Measurements from ENCODE around the gene DECR2.
A peak's percentile ranks its signal among the peaks of the same experiment; 100 is the strongest.
"Not testable (repeated sequence)": the region's sequence is repeated elsewhere in the genome, so short reads cannot be mapped to it uniquely, and the experiment has no call there.

The DECR2 gene

GRCh38 chr16:379961-380761 lies 21.5 kb upstream of the DECR2 start:
- no peak for DNase-seq

- DNase-seq, result no peak
These were observed 21.0 kb upstream of the DECR2 start for GRCh38 chr16:380762-381011.

GRCh38 chr16:381012-381788 lies 20.5 kb upstream of the DECR2 start:
- peak; percentile 44 for DNase-seq

DNA sequence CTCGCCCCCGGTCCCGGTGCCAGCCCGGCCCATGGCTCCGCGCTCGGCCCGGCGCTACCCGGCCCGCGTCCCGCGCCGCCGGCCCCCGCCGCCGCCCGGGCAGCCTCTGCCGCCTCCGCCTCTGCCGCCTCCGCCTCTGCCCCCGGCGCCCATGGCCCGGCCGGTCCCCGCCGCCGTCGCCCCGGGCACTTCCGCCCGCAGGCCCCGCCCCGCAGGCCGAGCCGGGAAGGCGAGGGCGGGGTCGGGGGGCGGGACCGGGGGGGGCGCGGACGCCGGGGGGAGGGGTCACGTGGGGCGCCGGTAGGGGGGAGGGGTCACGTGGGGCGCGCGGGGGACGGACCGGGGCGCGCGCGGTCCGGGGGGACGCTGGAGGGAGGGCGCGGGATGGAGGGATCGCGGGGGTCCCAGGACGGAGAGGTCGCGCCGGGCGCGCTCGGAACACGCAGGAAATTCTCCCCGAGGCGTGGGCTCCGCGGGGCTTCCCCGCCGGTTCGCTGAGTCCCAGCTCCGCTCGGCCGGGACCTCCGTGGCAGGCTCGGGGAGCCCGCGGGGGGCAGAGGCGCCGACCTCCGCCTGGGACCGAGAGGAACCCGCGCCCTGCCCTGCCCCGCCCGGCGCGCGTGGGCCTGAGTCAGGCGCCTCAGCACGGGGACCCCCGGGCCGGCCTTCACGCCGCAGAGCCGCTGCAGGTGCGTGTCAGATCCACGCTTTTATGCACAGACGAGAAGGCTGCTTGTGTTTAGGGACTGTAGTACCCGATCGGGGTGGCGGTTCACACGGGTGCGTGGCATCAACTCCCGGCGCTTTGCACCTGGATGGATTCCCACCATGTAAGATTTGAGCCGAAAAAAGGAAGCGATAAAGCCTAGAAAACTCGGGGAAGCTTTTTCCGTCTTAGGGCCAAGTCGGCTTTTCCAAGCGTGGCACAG lies 19.6 kb upstream of the DECR2 start, which contains the start of gene PGAP6:
PGAP6 (minus strand) TSS at position 190 of the 929 bp plus-strand sequence; CDS start at position 33, 157 bp downstream.
- DNase-seq, result peak; percentile 64

GRCh38 chr16:383326-384051 lies 18.2 kb upstream of the DECR2 start:
- DNase-seq, result peak; percentile 44

GRCh38 chr16:386641-387156 lies 15.0 kb upstream of the DECR2 start:
- DNase-seq, result no peak

DNA sequence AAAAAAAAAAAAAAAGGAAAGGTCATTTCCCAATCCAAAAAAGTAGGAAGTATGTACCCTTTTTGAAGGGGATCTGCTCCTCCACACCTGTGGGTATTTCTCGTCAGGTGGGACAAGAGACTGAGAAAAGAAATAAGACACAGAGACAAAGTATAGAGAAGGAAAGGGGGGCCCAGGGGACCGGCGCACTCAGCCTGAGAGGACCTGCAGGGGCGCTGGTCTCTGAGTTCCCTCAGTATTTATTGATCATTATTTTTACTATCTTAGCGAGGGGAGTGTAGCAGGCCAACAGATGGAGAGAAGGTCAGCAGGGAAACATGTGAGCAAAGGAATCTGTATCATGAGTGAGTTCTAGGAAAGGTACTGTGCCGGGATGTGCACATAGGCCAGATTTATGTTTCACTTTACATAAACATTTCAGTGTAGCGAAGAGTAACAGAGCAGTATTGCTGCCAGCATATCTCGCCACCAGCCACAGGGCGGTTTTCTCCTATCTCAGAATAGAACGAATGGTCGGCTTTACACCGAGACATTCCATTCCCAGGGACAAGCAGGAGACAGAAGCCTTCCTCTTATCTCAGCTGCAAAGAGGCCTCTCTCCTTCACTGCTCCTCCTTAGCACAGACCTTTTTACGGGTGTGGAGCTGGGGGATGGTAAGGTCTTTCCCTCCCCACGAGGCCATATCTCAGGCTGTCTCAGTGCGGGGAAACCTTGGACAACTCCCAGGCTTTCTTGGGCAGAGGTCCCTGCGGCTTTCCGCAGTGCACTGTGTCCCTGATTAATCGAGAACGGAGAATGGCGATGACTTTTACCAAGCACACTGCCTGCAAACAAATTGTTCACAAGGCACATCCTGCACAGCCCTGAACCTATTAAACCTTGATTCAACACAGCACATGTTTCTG lies 13.7 kb upstream of the DECR2 start:
- not testable (repeated sequence) for DNase-seq

DNA sequence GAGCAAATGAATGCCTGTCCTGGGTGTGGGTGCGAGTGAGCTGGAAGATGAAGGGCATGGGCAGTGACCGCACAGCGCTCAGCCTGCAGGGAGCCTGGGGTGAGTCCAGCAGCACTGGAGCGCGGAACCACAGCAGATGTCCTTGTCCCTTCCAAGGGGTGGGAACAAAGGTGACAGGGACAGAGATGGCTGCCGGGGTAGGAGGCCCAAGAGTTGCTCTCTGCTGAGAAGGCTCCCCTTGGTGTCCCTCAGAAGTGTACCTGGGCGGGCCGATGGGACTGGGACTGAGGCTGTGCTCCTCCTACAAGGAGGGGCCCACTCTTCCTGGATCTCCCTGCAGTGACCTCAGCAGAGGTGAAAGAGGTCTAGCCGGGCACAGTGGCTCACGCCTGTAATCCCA lies 12.3 kb upstream of the DECR2 start:
- no peak for DNase-seq

DNA sequence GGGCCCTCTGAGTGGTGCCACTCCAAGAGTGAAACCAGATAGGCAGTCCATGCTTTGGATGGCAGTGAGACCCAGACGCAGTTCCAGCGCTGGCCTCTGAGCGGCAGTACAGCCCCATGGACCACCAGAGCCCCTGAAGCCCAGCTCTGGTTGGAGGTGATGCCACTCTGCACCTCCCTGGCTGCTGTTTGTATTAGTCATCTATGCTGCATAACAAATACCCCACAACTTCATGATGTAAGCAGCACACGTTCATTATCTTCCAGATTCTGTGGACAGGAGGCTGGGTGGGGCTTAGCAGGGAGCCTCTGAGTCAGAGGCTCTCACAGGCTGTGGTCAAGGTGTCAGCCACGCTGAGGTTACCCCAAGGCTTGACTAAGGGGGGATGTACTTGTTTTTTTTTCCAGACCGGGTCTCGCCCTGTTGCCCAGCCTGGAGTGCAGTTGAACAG lies 9.8 kb upstream of the DECR2 start:
- peak; percentile 75 for DNase-seq

DNA sequence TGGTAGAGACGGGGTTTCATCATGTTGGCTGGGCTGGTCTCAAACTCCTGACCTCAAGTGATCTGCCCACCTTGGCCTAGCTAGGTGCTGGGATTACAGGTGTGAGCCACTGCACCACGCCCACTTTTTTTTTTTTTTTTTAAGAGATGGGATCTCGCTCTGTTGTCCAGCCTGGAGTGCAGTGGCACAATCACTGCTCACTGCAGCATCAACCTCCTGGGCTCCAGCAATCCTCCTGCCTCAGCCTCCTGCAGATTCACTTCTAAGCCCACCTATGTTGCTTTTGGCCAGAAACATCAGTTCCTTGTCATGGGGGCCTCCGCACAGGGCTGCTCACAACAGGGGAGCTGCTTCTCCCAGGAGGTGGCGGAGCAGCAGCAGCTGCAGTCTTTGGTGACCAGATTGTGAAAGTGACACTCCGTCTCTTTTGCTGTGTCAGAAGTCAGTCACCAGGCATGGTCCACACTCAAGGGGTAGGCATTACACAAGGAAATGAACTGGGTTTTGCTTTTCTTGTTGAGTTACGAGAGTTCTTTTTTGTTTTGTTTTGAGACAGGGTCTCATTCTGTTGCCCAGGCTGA lies 9.1 kb upstream of the DECR2 start:
- DNase-seq, result no peak

DNA sequence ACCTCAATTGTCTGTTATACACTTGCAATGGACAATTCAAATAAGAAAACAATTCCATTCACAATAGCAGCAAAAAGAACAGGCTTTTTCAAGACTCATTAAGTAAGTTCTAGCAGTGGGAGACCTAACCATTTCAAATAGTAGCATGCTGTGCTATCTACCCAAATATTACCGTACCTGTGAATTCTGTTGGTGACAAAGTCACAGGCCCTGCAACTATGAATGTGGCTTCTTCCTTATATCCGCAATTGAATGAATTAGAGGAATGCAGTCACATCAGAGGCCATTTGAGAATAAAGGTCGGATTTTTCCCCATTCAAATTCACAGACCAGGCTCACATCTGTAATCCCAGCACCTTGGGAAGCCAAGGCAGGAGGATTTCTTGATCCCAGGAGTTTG lies 5.5 kb upstream of the DECR2 start:
- DNase-seq, result no peak

DNA sequence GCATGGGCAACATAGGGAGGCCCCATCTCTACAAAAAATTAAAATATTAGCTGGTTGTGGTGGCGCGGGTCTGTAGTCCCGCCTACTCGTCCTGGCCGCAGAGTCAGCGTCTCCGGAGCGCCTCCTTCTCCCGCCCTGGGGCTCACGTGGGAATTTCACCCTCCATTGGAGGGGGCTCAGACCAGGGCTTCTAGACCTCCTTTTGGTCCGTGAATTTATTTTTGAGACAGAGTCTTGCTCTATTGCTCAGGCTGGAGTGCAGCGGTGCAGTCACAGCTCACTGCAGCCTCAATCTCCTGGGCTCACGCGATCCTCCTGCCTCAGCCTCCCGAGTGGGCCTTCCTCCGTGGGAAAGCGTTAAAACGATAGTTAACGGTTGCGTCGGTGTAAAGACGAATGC lies 5.1 kb upstream of the DECR2 start:
- DNase-seq, result no peak

DNA sequence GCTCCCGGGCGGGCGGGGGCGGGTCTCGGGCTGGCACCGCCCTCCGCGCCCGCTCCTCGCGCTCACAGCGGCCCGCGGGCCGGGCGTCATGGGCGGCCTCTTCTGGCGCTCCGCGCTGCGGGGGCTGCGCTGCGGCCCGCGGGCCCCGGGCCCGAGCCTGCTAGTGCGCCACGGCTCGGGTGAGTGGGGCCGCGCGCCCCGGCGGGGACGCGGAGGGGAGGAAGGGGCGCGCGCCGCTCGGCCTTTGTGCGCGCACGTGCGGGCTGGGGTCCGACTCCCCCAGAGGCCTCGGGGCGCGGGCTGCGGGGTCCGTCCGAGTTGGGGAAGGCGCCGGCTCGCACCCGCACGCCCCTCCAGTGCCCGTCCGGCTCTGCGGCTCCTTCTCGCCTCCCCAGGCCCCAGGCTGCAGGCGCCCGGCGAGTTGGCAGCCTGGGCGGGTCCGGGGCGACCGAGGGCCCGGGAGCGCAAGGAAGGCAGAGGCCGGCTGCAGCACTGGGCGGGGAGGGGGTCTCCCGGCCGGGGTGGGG lies 4.5 kb upstream of the DECR2 start, which contains the start of gene NME4:
NME4 (plus strand) TSS at position 65 of the 527 bp plus-strand sequence; CDS start at position 89, 24 bp downstream.
- DNase-seq, result peak; percentile 35

GRCh38 chr16:397736-398332 lies 3.9 kb upstream of the DECR2 start:
- peak; percentile 44 for DNase-seq

- DNase-seq, result no peak
These were observed 2.9 kb upstream of the DECR2 start for GRCh38 chr16:398561-399339.

DNA sequence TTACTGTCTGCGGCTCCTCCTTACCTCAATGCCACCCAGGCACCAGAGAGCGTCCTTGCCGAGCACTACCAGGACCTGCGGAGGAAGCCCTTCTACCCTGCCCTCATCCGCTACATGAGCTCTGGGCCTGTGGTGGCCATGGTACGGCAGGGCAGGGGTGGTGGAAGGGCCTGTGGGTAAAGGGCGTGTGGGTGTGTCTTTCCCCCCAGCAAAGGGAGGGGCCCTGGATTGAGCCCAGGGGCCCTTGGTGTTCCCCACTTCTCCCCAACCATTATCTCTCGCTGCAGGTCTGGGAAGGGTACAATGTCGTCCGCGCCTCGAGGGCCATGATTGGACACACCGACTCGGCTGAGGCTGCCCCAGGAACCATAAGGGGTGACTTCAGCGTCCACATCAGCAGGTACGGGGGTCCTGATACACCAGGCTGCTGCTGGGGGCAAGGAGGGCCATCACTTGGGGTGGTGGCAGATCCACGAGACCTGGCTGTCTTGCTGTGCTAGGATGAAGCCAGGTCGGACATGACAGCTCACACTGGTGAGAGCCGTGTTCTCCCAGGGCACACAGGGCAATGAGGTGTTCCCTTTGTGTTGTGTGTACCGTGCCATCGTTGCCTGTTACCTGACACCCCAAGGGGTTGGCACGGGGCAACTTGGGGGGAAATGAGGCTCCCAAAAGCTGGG lies 2.2 kb upstream of the DECR2 start:
- no peak for DNase-seq

DNA sequence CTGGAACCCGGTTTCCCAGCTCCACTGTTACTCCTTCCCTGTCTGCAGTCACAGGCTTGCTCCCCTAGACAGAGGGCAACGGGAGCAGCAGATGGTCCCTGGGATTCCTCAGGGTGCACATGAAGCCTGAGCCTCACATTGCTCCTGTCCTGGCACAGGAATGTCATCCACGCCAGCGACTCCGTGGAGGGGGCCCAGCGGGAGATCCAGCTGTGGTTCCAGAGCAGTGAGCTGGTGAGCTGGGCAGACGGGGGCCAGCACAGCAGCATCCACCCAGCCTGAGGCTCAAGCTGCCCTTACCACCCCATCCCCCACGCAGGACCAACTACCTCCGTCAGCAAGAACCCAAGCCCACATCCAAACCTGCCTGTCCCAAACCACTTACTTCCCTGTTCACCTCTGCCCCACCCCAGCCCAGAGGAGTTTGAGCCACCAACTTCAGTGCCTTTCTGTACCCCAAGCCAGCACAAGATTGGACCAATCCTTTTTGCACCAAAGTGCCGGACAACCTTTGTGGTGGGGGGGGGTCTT lies 1.6 kb upstream of the DECR2 start:
- DNase-seq, result no peak

- no peak for DNase-seq
These were observed 3.3 kb downstream of the DECR2 start for GRCh38 chr16:404971-405486.
